ENCODE data around the gene SLC9A9. TPM values are rescaled to one million over a fixed set of nuclear protein-coding genes. Genes with fewer than 3 reads are reported as not detected.

SLC9A9 gene
- polyA plus RNA-seq, 1 of the 3 experiments (the other 2 are of a cell fraction): 0.05 TPM

- no peaks in the 10 kb centered on the region for H3K27me3 ChIP-seq (ENCODE audit: insufficient read depth)
- no peaks in the 10 kb centered on the region for H3K36me3 ChIP-seq (replicated peaks in 1 of 2; ENCODE audit: control insufficient read depth in 1 of 2, insufficient read depth in 2 of 2, low read length in 1 of 2)
- no peaks in the 10 kb centered on the region for H3F3A ChIP-seq (replicated peaks; ENCODE audit: insufficient read depth)
- WGBS (ENCODE audit: low lambda C conversion rate): 9% methylated on average over 3 of the region's 3 CpGs
- no peaks in the 10 kb centered on the region for H3K79me2 ChIP-seq (ENCODE audit: insufficient read depth)
- H3K9me3 ChIP-seq: no peaks in the 10 kb centered on the region
- no peak overlapping the region for H3K27ac ChIP-seq (ENCODE audit: low read depth in 2 of 2, low read length in 1 of 2)
- no peak overlapping the region for H3K4me3 ChIP-seq (ENCODE audit: low read depth in 2 of 2, low read length in 1 of 2)
- ChIA-PET POLR2A (no interaction called here), CTCF (no interaction called here)
- H3K9me2 ChIP-seq: no peaks in the 10 kb centered on the region
- TF ChIP-seq GABPA (IDR thresholded peaks at IDR 0.05; ENCODE audit: low read depth) (no peak), JUND (IDR thresholded peaks at IDR 0.05) (no peak), SMC3 (IDR thresholded peaks at IDR 0.05; ENCODE audit: low read depth, low read length) (no peak), YY1 (IDR thresholded peaks at IDR 0.05; ENCODE audit: low read depth) (no peak)
- no peak overlapping the region for H2AFZ ChIP-seq (ENCODE audit: low read depth)
- no peak overlapping the region for H3K4me2 ChIP-seq
- no peaks in the 10 kb centered on the region for H4K20me1 ChIP-seq (ENCODE audit: insufficient read depth)
- no peak for DNase-seq
- H3K4me1 ChIP-seq (ENCODE audit: control insufficient read depth in 1 of 2, insufficient read depth in 2 of 2, low read depth in 1 of 2, low read length in 1 of 2): no peaks in the 10 kb centered on the region
- H3K9ac ChIP-seq: no peak overlapping the region
These were observed 284.5 kb downstream of the SLC9A9 start for GRCh38 chr3:143563786-143564185.

- no peak overlapping the region for H3K4me3 ChIP-seq (ENCODE audit: low read depth in 2 of 2, low read length in 1 of 2)
- H3K79me2 ChIP-seq (ENCODE audit: insufficient read depth): no peaks in the 10 kb centered on the region
- H2AFZ ChIP-seq (ENCODE audit: low read depth): no peak overlapping the region
- no peaks in the 10 kb centered on the region for H4K20me1 ChIP-seq (ENCODE audit: insufficient read depth)
- H3K9me3 ChIP-seq: no peaks in the 10 kb centered on the region
- no peaks in the 10 kb centered on the region for H3K4me1 ChIP-seq (ENCODE audit: control insufficient read depth in 1 of 2, insufficient read depth in 2 of 2, low read depth in 1 of 2, low read length in 1 of 2)
- no peaks in the 10 kb centered on the region for H3K27me3 ChIP-seq (ENCODE audit: insufficient read depth)
- ChIA-PET POLR2A (no interaction called here), CTCF (no interaction called here)
- H3K27ac ChIP-seq (ENCODE audit: low read depth in 2 of 2, low read length in 1 of 2): no peak overlapping the region
- no peak overlapping the region for H3K9ac ChIP-seq
- TF ChIP-seq NRF1 (IDR thresholded peaks at IDR 0.05; ENCODE audit: low read depth, low read length): no peak
- TF ChIP-seq TCF12 (IDR thresholded peaks at IDR 0.05): no peak
- no peak for TF ChIP-seq SMC3 (IDR thresholded peaks at IDR 0.05; ENCODE audit: low read depth, low read length)
- no peak for TF ChIP-seq POLR2AphosphoS5 (IDR thresholded peaks at IDR 0.05; ENCODE audit: low read depth, low read length)
- no peak for TF ChIP-seq REST (IDR thresholded peaks at IDR 0.05; ENCODE audit: low read depth, low read length)
- no peak for TF ChIP-seq CTCF (IDR thresholded peaks at IDR 0.05)
- TF ChIP-seq FOXM1 (IDR thresholded peaks at IDR 0.05; ENCODE audit: low read depth): no peak
- TF ChIP-seq ZBTB33 (IDR thresholded peaks at IDR 0.05; ENCODE audit: borderline replicate concordance, low read depth): no peak
- TF ChIP-seq EP300 (IDR thresholded peaks at IDR 0.05; ENCODE audit: borderline replicate concordance in 1 of 2, low read depth in 1 of 2, low read length in 1 of 2): no peak
- no peak for TF ChIP-seq CHD2 (IDR thresholded peaks at IDR 0.05; ENCODE audit: low read length, partially characterized antibody)
- no peak for TF ChIP-seq EZH2phosphoT487 (IDR thresholded peaks at IDR 0.05; ENCODE audit: borderline replicate concordance, low read depth)
- TF ChIP-seq PBX3 (IDR thresholded peaks at IDR 0.05): no peak
- TF ChIP-seq GABPA (IDR thresholded peaks at IDR 0.05; ENCODE audit: low read depth): no peak
- TF ChIP-seq MEF2A (IDR thresholded peaks at IDR 0.05; ENCODE audit: borderline replicate concordance, low read depth): no peak
- TF ChIP-seq SIN3A (IDR thresholded peaks at IDR 0.05; ENCODE audit: borderline replicate concordance, low read depth, low read length): no peak
- no peak for TF ChIP-seq RXRA (IDR thresholded peaks at IDR 0.05; ENCODE audit: borderline replicate concordance, low read depth)
- TF ChIP-seq FOXJ3 (CRISPR knock-in tag; IDR thresholded peaks at IDR 0.05): no peak
- no peak for TF ChIP-seq FOSL2 (IDR thresholded peaks at IDR 0.05; ENCODE audit: borderline replicate concordance, low read depth)
- TF ChIP-seq YY1 (IDR thresholded peaks at IDR 0.05; ENCODE audit: low read depth): no peak
- no peaks in the 10 kb centered on the region for H3F3A ChIP-seq (replicated peaks; ENCODE audit: insufficient read depth)
- DNase-seq: no peak
- H3K4me2 ChIP-seq: no peak overlapping the region
- 10% methylated on average over 2 of the region's 2 CpGs for WGBS (ENCODE audit: low lambda C conversion rate)
- no peaks in the 10 kb centered on the region for H3K36me3 ChIP-seq (replicated peaks in 1 of 2; ENCODE audit: control insufficient read depth in 1 of 2, insufficient read depth in 2 of 2, low read length in 1 of 2)
- H3K9me2 ChIP-seq: no peaks in the 10 kb centered on the region
These were observed 285.5 kb downstream of the SLC9A9 start for GRCh38 chr3:143562789-143563188.

All from SK-N-SH (cell line).